OCI-LY1 (cell line): ENCODE results near the gene ATOH1.

Source experiments
- H2AFZ ChIP-seq: fragments of 200-600 bp; sonication (generic), shearing (Covaris generic); 2 replicates; pipeline ENCODE4 v1.6.0; 2014; ENCODE audit warnings: antibody characterized with exemption, mild to moderate bottlenecking, low read length
- H3F3A ChIP-seq: fragments of 200-600 bp; sonication (generic), shearing (Covaris generic); 2 replicates; pipeline ENCODE4 v1.6.0; 2014; ENCODE audit warnings: mild to moderate bottlenecking, antibody characterized with exemption, low read length, moderate library complexity; ENCODE audit not compliant: insufficient read depth
- H3K27ac ChIP-seq: fragments of 200-600 bp; sonication (generic); 2 replicates; pipeline ENCODE4 v1.5.1; 2014; ENCODE audit warnings: low read length, mixed run types, mild to moderate bottlenecking, low read depth; ENCODE audit not compliant: poor library complexity, severe bottlenecking
- H3K27me3 ChIP-seq: fragments of 200-600 bp; sonication (generic); 2 replicates; pipeline ENCODE4 v1.6.0; 2014; ENCODE audit warnings: antibody characterized with exemption, mild to moderate bottlenecking, low read length, moderate library complexity; ENCODE audit not compliant: insufficient read depth
- H3K36me3 ChIP-seq: fragments of 200-600 bp; sonication (generic); 2 replicates; pipeline ENCODE4 v1.6.1; 2014; ENCODE audit warnings: mild to moderate bottlenecking, antibody characterized with exemption, low read length, moderate library complexity, mixed read lengths; ENCODE audit not compliant: insufficient read depth
- H3K4me1 ChIP-seq: fragments of 200-600 bp; sonication (generic); 2 replicates; pipeline ENCODE4 v1.5.1; 2014; ENCODE audit warnings: mild to moderate bottlenecking, low read length, moderate library complexity; ENCODE audit not compliant: insufficient read depth, severe bottlenecking
- H3K4me2 ChIP-seq: fragments of 200-600 bp; sonication (generic), shearing (Covaris generic); 2 replicates; pipeline ENCODE4 v1.6.1; 2014; ENCODE audit warnings: low read length
- H3K4me3 ChIP-seq: fragments of 200-600 bp; sonication (generic); 2 replicates; pipeline ENCODE4 v1.5.1; 2014; ENCODE audit warnings: low read length, low read depth, mild to moderate bottlenecking, mixed read lengths; ENCODE audit not compliant: poor library complexity, severe bottlenecking
- H3K79me2 ChIP-seq: fragments of 200-600 bp; shearing (Covaris generic); 2 replicates; pipeline ENCODE4 v1.6.1; 2016; ENCODE audit warnings: mixed run types, low read length, mixed read lengths; ENCODE audit not compliant: insufficient read depth
- H3K9ac ChIP-seq: fragments of 200-600 bp; sonication (generic), shearing (Covaris generic); 2 replicates; pipeline ENCODE4 v1.6.1; 2014; ENCODE audit warnings: mild to moderate bottlenecking, low read length, mixed read lengths
- H3K9me2 ChIP-seq: fragments of 200-600 bp; sonication (generic), shearing (Covaris generic); 2 replicates; pipeline ENCODE4 v1.6.1; 2014; ENCODE audit warnings: low read depth, mild to moderate bottlenecking, low read length, mixed read lengths
- H3K9me3 ChIP-seq: fragments of 200-600 bp; shearing (Covaris generic); 2 replicates; pipeline ENCODE4 v1.6.1; 2014; ENCODE audit warnings: low read length, mixed read lengths
- H4K20me1 ChIP-seq: fragments of 200-600 bp; sonication (generic), shearing (Covaris generic); 2 replicates; pipeline ENCODE4 v1.6.0; 2016; ENCODE audit warnings: mild to moderate bottlenecking, low read length; ENCODE audit not compliant: insufficient read depth
- EZH2 ChIP-seq: fragments of 200-600 bp; sonication (generic), shearing (Covaris generic); IDR thresholded peaks from 2 replicates; pipeline ENCODE4 v1.8.0; 2017; ENCODE audit warnings: borderline replicate concordance, mixed run types, mild to moderate bottlenecking, antibody characterized with exemption, low read length, moderate library complexity, mixed read lengths
- TF ChIP-seq, protein P1 (sequence below): fragments of 200-600 bp; sonication (generic), shearing (Covaris generic); IDR thresholded peaks from 2 replicates; pipeline ENCODE4 v1.5.1; 2017; ENCODE audit warnings: mild to moderate bottlenecking, antibody characterized with exemption, low read length, moderate library complexity, mixed read lengths

Gene ATOH1

DNA sequence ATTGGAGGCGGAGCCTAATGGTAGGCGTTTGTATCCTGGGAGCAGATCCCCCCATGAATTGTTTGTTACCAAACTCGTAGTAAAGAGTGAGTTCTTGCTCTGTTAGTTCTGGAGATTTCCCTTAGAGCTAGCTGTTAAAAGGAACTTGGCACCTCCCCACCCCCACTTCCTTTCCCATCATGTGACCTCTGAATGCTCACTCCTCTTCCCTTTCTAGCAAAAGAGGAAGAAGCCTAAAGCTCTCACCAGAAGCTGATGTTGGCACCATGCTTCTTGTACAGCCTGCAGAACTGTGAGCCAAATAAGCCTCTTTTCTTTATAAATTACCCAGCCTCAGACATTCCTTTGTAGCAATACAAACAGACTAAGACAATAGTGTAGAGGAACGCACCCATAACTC lies 13.8 kb upstream of the ATOH1 start:
- Histone ChIP-seq H4K20me1 (no peaks in the 10 kb centered on the region), H3K4me2 (no peak overlapping the region), H3K9me2 (no peaks in the 10 kb centered on the region), H3K27ac (no peak overlapping the region), H3K79me2 (no peaks in the 10 kb centered on the region), H3K27me3 (no peaks in the 10 kb centered on the region), H3K9me3 (no peaks in the 10 kb centered on the region), H3K4me1 (no peaks in the 10 kb centered on the region), H2AFZ (no peak overlapping the region), H3K4me3 (no peak overlapping the region), H3F3A (no peaks in the 10 kb centered on the region), H3K36me3 (no peaks in the 10 kb centered on the region), H3K9ac (no peak overlapping the region)
- TF ChIP-seq, protein P1, sequence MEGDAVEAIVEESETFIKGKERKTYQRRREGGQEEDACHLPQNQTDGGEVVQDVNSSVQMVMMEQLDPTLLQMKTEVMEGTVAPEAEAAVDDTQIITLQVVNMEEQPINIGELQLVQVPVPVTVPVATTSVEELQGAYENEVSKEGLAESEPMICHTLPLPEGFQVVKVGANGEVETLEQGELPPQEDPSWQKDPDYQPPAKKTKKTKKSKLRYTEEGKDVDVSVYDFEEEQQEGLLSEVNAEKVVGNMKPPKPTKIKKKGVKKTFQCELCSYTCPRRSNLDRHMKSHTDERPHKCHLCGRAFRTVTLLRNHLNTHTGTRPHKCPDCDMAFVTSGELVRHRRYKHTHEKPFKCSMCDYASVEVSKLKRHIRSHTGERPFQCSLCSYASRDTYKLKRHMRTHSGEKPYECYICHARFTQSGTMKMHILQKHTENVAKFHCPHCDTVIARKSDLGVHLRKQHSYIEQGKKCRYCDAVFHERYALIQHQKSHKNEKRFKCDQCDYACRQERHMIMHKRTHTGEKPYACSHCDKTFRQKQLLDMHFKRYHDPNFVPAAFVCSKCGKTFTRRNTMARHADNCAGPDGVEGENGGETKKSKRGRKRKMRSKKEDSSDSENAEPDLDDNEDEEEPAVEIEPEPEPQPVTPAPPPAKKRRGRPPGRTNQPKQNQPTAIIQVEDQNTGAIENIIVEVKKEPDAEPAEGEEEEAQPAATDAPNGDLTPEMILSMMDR: no peak
- no peak for TF ChIP-seq EZH2

DNA sequence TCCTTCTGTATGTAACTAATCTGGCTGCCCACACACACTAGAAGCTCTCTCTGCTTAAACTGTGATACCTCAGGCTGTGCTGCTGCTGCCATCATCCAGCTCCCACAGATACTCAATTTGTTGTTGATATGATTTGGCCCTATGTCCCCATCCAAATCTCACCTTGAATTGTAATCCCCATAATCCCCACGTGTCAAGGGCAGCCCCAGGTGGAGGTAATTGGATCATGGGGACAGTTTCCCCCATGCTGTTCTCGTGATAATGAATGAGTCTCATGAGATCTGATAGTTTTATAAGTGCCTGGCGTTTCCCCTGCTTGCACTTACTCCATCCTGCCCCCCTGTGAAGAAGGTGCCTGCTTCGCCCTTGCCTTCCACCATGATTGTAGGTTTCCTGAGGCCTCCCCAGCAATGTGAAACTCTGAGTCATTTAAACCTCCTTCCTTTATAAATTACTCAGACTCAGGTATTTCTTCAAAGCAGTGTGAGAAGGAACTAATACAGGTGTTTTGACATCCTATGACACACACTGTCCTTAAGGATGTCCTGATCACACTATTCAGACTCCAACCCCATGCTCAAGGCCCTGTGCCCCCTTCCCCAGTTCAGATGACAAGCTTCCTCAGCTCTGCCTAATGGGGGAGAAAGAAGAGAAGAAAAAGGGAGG lies 2.9 kb upstream of the ATOH1 start:
- H3K9ac ChIP-seq: no peak overlapping the region
- no peaks in the 10 kb centered on the region for H3K27me3 ChIP-seq
- no peak overlapping the region for H3K27ac ChIP-seq
- H3K9me3 ChIP-seq: no peaks in the 10 kb centered on the region
- no peaks in the 10 kb centered on the region for H3K9me2 ChIP-seq
- no peaks in the 10 kb centered on the region for H3F3A ChIP-seq
- H2AFZ ChIP-seq: no peak overlapping the region
- H3K79me2 ChIP-seq: no peaks in the 10 kb centered on the region
- no peaks in the 10 kb centered on the region for H3K4me1 ChIP-seq
- TF ChIP-seq, protein P1: no peak
- TF ChIP-seq EZH2: no peak
- H3K4me2 ChIP-seq: no peak overlapping the region
- no peaks in the 10 kb centered on the region for H3K36me3 ChIP-seq
- no peaks in the 10 kb centered on the region for H4K20me1 ChIP-seq
- no peak overlapping the region for H3K4me3 ChIP-seq

DNA sequence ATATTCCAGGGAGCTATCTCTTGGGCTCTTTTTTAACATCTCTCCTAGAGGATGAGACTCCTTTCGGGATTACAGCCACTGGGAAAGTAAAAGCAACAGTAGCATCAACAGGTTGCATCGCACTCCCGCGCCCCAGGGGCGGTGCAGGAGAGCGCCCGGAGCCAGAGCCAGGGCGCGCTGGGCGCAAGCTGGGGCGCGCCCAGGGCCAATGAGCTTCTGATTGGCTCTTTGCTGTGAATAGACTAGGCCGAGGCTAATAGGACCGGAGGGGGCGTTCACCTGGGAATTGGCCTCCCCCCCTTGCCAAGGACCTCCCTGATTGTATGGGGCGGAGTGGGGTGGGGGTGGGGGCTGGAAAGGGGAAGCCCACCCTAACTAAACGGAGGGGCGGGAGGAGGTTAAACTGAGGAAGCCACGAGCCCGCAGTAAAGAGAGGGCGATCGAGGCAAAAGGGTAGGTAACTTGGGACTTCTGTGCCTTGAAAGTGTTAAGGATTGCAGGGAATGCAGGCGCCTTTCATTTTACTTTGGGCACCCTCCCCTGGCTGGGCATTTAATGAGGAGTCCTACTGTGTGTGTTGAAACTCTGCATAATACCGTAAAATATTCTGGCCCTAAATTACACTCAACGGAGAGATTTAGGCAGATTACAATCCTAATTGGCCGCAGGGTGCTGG lies 1.1 kb upstream of the ATOH1 start:
- Histone ChIP-seq H3K79me2 (no peaks in the 10 kb centered on the region), H3K4me3 (no peak overlapping the region), H3K27me3 (no peaks in the 10 kb centered on the region), H3K9ac (no peak overlapping the region), H3F3A (no peaks in the 10 kb centered on the region), H3K36me3 (no peaks in the 10 kb centered on the region), H3K4me2 (no peak overlapping the region), H3K27ac (no peak overlapping the region), H2AFZ (no peak overlapping the region), H3K9me2 (no peaks in the 10 kb centered on the region), H3K9me3 (no peaks in the 10 kb centered on the region), H3K4me1 (no peaks in the 10 kb centered on the region), H4K20me1 (no peaks in the 10 kb centered on the region)
- no peak for TF ChIP-seq EZH2
- TF ChIP-seq, protein P1: no peak
